Natural killer cell (primary cell): ENCODE results near the gene PKIB. TPM values are rescaled to one million over a fixed set of nuclear protein-coding genes. Genes with fewer than 3 reads are reported as not detected.

ENCODE experiments used
- ATAC-seq, 3 donors: fragments of 150-1000 bp in 2 of 3; fragments of 200-7000 bp in 1 of 3; cut with Tn5 transposase; 1 replicate in 1 of 3; 2 replicates in 2 of 3; pipeline ENCODE4 v1.10.0; 2021; ENCODE audit warnings: mild to moderate bottlenecking in 2 of 3, moderate library complexity in 2 of 3
- DNase-seq, 2 donors: peaks; one replicate each; pipeline versions ENCODE4 v3.0.0 to v3.0.0-alpha.2; 2013 to 2021; ENCODE audit warnings: mixed read lengths in 1 of 2
- H3K27ac ChIP-seq: one replicate; pipeline ENCODE4 v1.5.1; 2013; ENCODE audit warnings: mild to moderate bottlenecking, low read length
- H3K27me3 ChIP-seq: one replicate; pipeline ENCODE4 v1.6.1; 2013; ENCODE audit warnings: low read length; ENCODE audit not compliant: control insufficient read depth, insufficient read depth
- H3K36me3 ChIP-seq: one replicate; pipeline ENCODE4 v1.6.1; 2013; ENCODE audit warnings: low read length; ENCODE audit not compliant: control insufficient read depth, insufficient read depth
- H3K4me1 ChIP-seq: one replicate; pipeline ENCODE4 v1.6.1; 2013; ENCODE audit warnings: low read length; ENCODE audit not compliant: control insufficient read depth, insufficient read depth
- H3K4me3 ChIP-seq: one replicate; pipeline ENCODE4 v1.5.1; 2013; ENCODE audit warnings: low read length
- H3K9me3 ChIP-seq: one replicate; pipeline ENCODE4 v1.6.1; 2013; ENCODE audit warnings: low read length; ENCODE audit not compliant: control insufficient read depth, insufficient read depth
- H3K27ac Mint-ChIP-seq, 2 donors: one replicate each; pipeline ENCODE4 v1.8.0; 2022; ENCODE audit warnings: mild to moderate bottlenecking in 2 of 2, mixed read lengths in 2 of 2, moderate library complexity in 1 of 2
- H3K27me3 Mint-ChIP-seq, 2 donors: one replicate each; pipeline ENCODE4 v1.8.0; 2022; ENCODE audit warnings: low read depth in 2 of 2, mixed read lengths in 2 of 2
- H3K36me3 Mint-ChIP-seq: one replicate; pipeline ENCODE4 v1.8.0; 2022; ENCODE audit warnings: mixed read lengths
- H3K4me1 Mint-ChIP-seq, 2 donors: one replicate each; pipeline ENCODE4 v1.8.0; 2022; ENCODE audit warnings: mixed read lengths in 2 of 2
- H3K4me3 Mint-ChIP-seq: one replicate; pipeline ENCODE4 v1.8.0; 2022; ENCODE audit warnings: mild to moderate bottlenecking, moderate library complexity, mixed read lengths
- H3K9me3 Mint-ChIP-seq, 2 donors: one replicate each; pipeline ENCODE4 v1.8.0; 2022; ENCODE audit warnings: mixed read lengths in 2 of 2
- CTCF ChIP-seq: fragments of 200-600 bp; IDR thresholded peaks from one replicate; pipeline ENCODE4 v1.8.0; 2022; ENCODE audit warnings: antibody characterized with exemption
- WGBS: methylation state at CpG from one replicate; pipeline ENCODE4 v1.1.7; 2013; ENCODE audit warnings: missing lambda C conversion rate; ENCODE audit not compliant: insufficient coverage; 5-methylcytosine and 5-hydroxymethylcytosine counted together
- intact Hi-C: fragments of 100-400 bp; cut with micrococcal nuclease; formaldehyde crosslinking; loops from one replicate; pipeline ENCODE4 v1.14.2; 2022
- total RNA-seq, 4 donors: library from RNA; stranded (reverse); fragments of 120-200 nt in 1 of 4; gene quantifications; one replicate each; pipeline versions ENCODE4 v1.2.3 to v1.2.4, GENCODE V29; 2013 to 2022

The PKIB gene
- total RNA-seq, 3 donors from 2014 or later (not counting 1 experiment from before 2014, with no cell fraction given) = 0.95 TPM; not detected in 2

GRCh38 chr6:122624853-122625252 is 14.6 kb downstream of the PKIB start:
- peaks cover 3 to 9% of the 10 kb centered on the region in 2 donors for H3K9me3 Mint-ChIP-seq
- Histone ChIP-seq H3K36me3 (no peaks in the 10 kb centered on the region), H3K9me3 (no peaks in the 10 kb centered on the region), H3K4me1 (no peaks in the 10 kb centered on the region), H3K27ac (no peak overlapping the region), H3K4me3 (no peak overlapping the region), H3K27me3 (no peaks in the 10 kb centered on the region)
- no peak for DNase-seq
- no peak overlapping the region for H3K27ac Mint-ChIP-seq
- H3K4me1 Mint-ChIP-seq = no peaks in the 10 kb centered on the region
- no peak for ATAC-seq
- no CpG with 5 or more reads among the region's 2 CpGs for WGBS
- TF ChIP-seq CTCF = no peak
- intact Hi-C loops = no loop called here
- no peak overlapping the region for H3K4me3 Mint-ChIP-seq
- peaks cover 0 to 5% of the 10 kb centered on the region in 2 donors for H3K27me3 Mint-ChIP-seq
- no peaks in the 10 kb centered on the region for H3K36me3 Mint-ChIP-seq

GRCh38 chr6:122628714-122629113 is 18.5 kb downstream of the PKIB start:
- intact Hi-C loops = no loop called here
- no peak for DNase-seq
- H3K4me3 Mint-ChIP-seq = no peak overlapping the region
- H3K36me3 Mint-ChIP-seq = no peaks in the 10 kb centered on the region
- H3K27me3 Mint-ChIP-seq = no peaks in the 10 kb centered on the region
- WGBS = 87% methylated on average over 1 of the region's 1 CpG
- no peak for TF ChIP-seq CTCF
- H3K36me3 ChIP-seq = no peaks in the 10 kb centered on the region
- peaks cover 0 to 8% of the 10 kb centered on the region in 2 donors for H3K9me3 Mint-ChIP-seq
- H3K4me3 ChIP-seq = no peak overlapping the region
- no peak overlapping the region for H3K27ac Mint-ChIP-seq
- H3K27ac ChIP-seq = no peak overlapping the region
- no peaks in the 10 kb centered on the region for H3K9me3 ChIP-seq
- H3K27me3 ChIP-seq = no peaks in the 10 kb centered on the region
- H3K4me1 Mint-ChIP-seq = no peaks in the 10 kb centered on the region
- H3K4me1 ChIP-seq = no peaks in the 10 kb centered on the region
- no peak for ATAC-seq

- no peaks in the 10 kb centered on the region for H3K27me3 Mint-ChIP-seq
- Histone ChIP-seq H3K4me3 (no peak overlapping the region), H3K27me3 (no peaks in the 10 kb centered on the region), H3K9me3 (no peaks in the 10 kb centered on the region), H3K4me1 (no peaks in the 10 kb centered on the region), H3K36me3 (no peaks in the 10 kb centered on the region), H3K27ac (no peak overlapping the region)
- TF ChIP-seq CTCF = no peak
- H3K4me1 Mint-ChIP-seq = no peaks in the 10 kb centered on the region
- intact Hi-C loops = no loop called here
- no peak overlapping the region for H3K27ac Mint-ChIP-seq
- DNase-seq (no peak), ATAC-seq (no peak)
- WGBS = 75% methylated on average over 2 of the region's 3 CpGs
- peaks cover 2 to 8% of the 10 kb centered on the region in 2 donors for H3K9me3 Mint-ChIP-seq
- no peak overlapping the region for H3K4me3 Mint-ChIP-seq
- H3K36me3 Mint-ChIP-seq = no peaks in the 10 kb centered on the region
Observed at GRCh38 chr6:122631571-122632249, 21.5 kb downstream of the PKIB start.

- Histone ChIP-seq H3K9me3 (no peaks in the 10 kb centered on the region), H3K36me3 (no peaks in the 10 kb centered on the region), H3K4me1 (no peaks in the 10 kb centered on the region), H3K4me3 (no peak overlapping the region), H3K27ac (no peak overlapping the region), H3K27me3 (no peaks in the 10 kb centered on the region)
- Mint-ChIP-seq H3K4me1 (no peaks in the 10 kb centered on the region), H3K9me3 (no peaks in the 10 kb centered on the region), H3K27me3 (no peaks in the 10 kb centered on the region), H3K27ac (no peak overlapping the region), H3K36me3 (no peaks in the 10 kb centered on the region), H3K4me3 (no peak overlapping the region)
- intact Hi-C loops = no loop called here
- WGBS = 76% methylated on average over 5 of the region's 5 CpGs
- DNase-seq (no peak), ATAC-seq (no peak)
- TF ChIP-seq CTCF = no peak
Observed at GRCh38 chr6:122640366-122640765, 30.2 kb downstream of the PKIB start.
